H9 (cell line): Measurements from ENCODE around the gene ZNF836. TPM values are rescaled to one million over a fixed set of nuclear protein-coding genes. Genes with fewer than 3 reads are reported as not detected.
A peak's percentile ranks its signal among the peaks of the same experiment; 100 is the strongest.

Source experiments
- DNase-seq: peaks from one replicate; pipeline ENCODE4 v3.0.0-alpha.2; 2017
- H2AFZ ChIP-seq: one replicate; pipeline ENCODE4 v1.6.1; 2013; ENCODE audit warnings: mild to moderate bottlenecking, low read length, control low read depth, moderate library complexity
- H2AK5ac ChIP-seq: 2 replicates; pipeline ENCODE4 v1.6.1; 2013; ENCODE audit warnings: low read length, control low read depth, mixed read lengths; ENCODE audit not compliant: insufficient read length
- H2BK120ac ChIP-seq: one replicate; pipeline ENCODE4 v1.6.1; 2013; ENCODE audit warnings: low read depth, mild to moderate bottlenecking, low read length, control low read depth, inconsistent platforms; ENCODE audit not compliant: poor library complexity, severe bottlenecking
- H2BK12ac ChIP-seq: 2 replicates; pipeline ENCODE4 v1.6.1; 2013; ENCODE audit warnings: low read length, control low read depth, mixed read lengths, low read depth; ENCODE audit not compliant: insufficient read length
- H2BK15ac ChIP-seq: 2 replicates; pipeline ENCODE4 v1.6.1; 2013; ENCODE audit warnings: low read depth, low read length, control low read depth
- H2BK20ac ChIP-seq: one replicate; pipeline ENCODE4 v1.6.1; 2013; ENCODE audit warnings: low read depth, mild to moderate bottlenecking, low read length, control low read depth, inconsistent platforms; ENCODE audit not compliant: poor library complexity, severe bottlenecking
- H2BK5ac ChIP-seq: 2 replicates; pipeline ENCODE4 v1.6.1; 2013; ENCODE audit warnings: low read length, control low read depth, mixed read lengths; ENCODE audit not compliant: insufficient read length
- H3K14ac ChIP-seq: 2 replicates; pipeline ENCODE4 v1.6.1; 2013; ENCODE audit warnings: low read length, control low read depth; ENCODE audit not compliant: insufficient read depth
- H3K18ac ChIP-seq: 2 replicates; pipeline ENCODE4 v1.6.1; 2013; ENCODE audit warnings: low read depth, mild to moderate bottlenecking, mixed read lengths, low read length, control low read depth; ENCODE audit not compliant: insufficient read length
- H3K23ac ChIP-seq: 2 replicates; pipeline ENCODE4 v1.6.1; 2013; ENCODE audit warnings: low read length, control low read depth, mixed read lengths, low read depth; ENCODE audit not compliant: insufficient read length
- H3K23me2 ChIP-seq: 2 replicates; pipeline ENCODE4 v1.6.1; 2013; ENCODE audit warnings: low read depth, mild to moderate bottlenecking, mixed read lengths, low read length, control low read depth; ENCODE audit not compliant: insufficient read length, poor library complexity, severe bottlenecking
- H3K27ac ChIP-seq: 2 replicates; pipeline ENCODE4 v1.5.1; 2013; ENCODE audit warnings: low read length, control low read depth, mixed read lengths, low read depth; ENCODE audit not compliant: insufficient read length
- H3K27me3 ChIP-seq: 2 replicates; pipeline ENCODE4 v1.6.1; 2013; ENCODE audit warnings: low read length, control low read depth, inconsistent platforms; ENCODE audit not compliant: insufficient read depth
- H3K4ac ChIP-seq: 2 replicates; pipeline ENCODE4 v1.6.1; 2013; ENCODE audit warnings: low read depth, mild to moderate bottlenecking, control low read depth, inconsistent platforms, low read length, moderate library complexity
- H3K4me1 ChIP-seq: 2 replicates; pipeline ENCODE4 v1.6.1; 2013; ENCODE audit warnings: low read length, control low read depth, inconsistent platforms; ENCODE audit not compliant: insufficient read depth
- H3K4me2 ChIP-seq: 2 replicates; pipeline ENCODE4 v1.6.1; 2013; ENCODE audit warnings: low read length, control low read depth, mixed read lengths; ENCODE audit not compliant: insufficient read length, insufficient read depth
- H3K56ac ChIP-seq: 2 replicates; pipeline ENCODE4 v1.6.1; 2013; ENCODE audit warnings: low read depth, mild to moderate bottlenecking, mixed read lengths, low read length, control low read depth; ENCODE audit not compliant: insufficient read length
- H3K79me1 ChIP-seq: 2 replicates; pipeline ENCODE4 v1.6.1; 2013; ENCODE audit warnings: low read depth, mild to moderate bottlenecking, moderate library complexity, low read length, control low read depth, inconsistent platforms; ENCODE audit not compliant: insufficient read depth, poor library complexity, severe bottlenecking
- H3K79me2 ChIP-seq: 2 replicates; pipeline ENCODE4 v1.6.1; 2013; ENCODE audit warnings: low read length, control low read depth, inconsistent platforms; ENCODE audit not compliant: insufficient read depth
- H3K9ac ChIP-seq: 2 replicates; pipeline ENCODE4 v1.6.1; 2013; ENCODE audit warnings: low read length, control low read depth, mixed read lengths; ENCODE audit not compliant: insufficient read length; ENCODE audit errors: extremely low read depth
- H3K9me3 ChIP-seq: one replicate; pipeline ENCODE4 v1.6.1; 2013; ENCODE audit warnings: low read depth, low read length, inconsistent platforms; ENCODE audit not compliant: control insufficient read depth
- H3T11ph ChIP-seq: one replicate; pipeline ENCODE4 v1.6.1; 2013; ENCODE audit warnings: mild to moderate bottlenecking, low read length, control low read depth, inconsistent platforms
- H4K20me1 ChIP-seq: one replicate; pipeline ENCODE4 v1.6.1; 2013; ENCODE audit not compliant: control insufficient read depth, insufficient read length, insufficient read depth
- H4K5ac ChIP-seq: 2 replicates; pipeline ENCODE4 v1.6.1; 2013; ENCODE audit warnings: low read depth, mild to moderate bottlenecking, mixed read lengths, low read length, control low read depth; ENCODE audit not compliant: insufficient read length
- H4K8ac ChIP-seq: replicated peaks from 2 replicates; pipeline ENCODE4 v1.6.1; 2013; ENCODE audit warnings: low read length, control low read depth, mixed read lengths, low read depth; ENCODE audit not compliant: insufficient read length
- H4K91ac ChIP-seq: 2 replicates; pipeline ENCODE4 v1.6.1; 2013; ENCODE audit warnings: low read depth, mild to moderate bottlenecking, moderate library complexity, mixed read lengths, low read length, control low read depth; ENCODE audit not compliant: insufficient read length
- H3K27ac Mint-ChIP-seq, 3 experiments: 2 replicates in 2 of 3; 3 replicates in 1 of 3; pipeline ENCODE4 v1.8.0; 2020 to 2021; ENCODE audit warnings: mixed read lengths in 3 of 3, mild to moderate bottlenecking in 1 of 3, moderate library complexity in 1 of 3
- H3K27me3 Mint-ChIP-seq: 2 replicates; pipeline ENCODE4 v1.8.0; 2021; ENCODE audit warnings: low read depth, mild to moderate bottlenecking, moderate library complexity, mixed read lengths
- H3K36me3 Mint-ChIP-seq, 3 experiments: 2 replicates in 2 of 3; 3 replicates in 1 of 3; pipeline ENCODE4 v1.8.0; 2020 to 2021; ENCODE audit warnings: low read depth in 3 of 3, mixed read lengths in 3 of 3; ENCODE audit not compliant: insufficient read depth in 1 of 3
- H3K4me1 Mint-ChIP-seq, 2 experiments: 2 replicates each; pipeline ENCODE4 v1.8.0; 2020; ENCODE audit warnings: mixed read lengths in 2 of 2
- H3K4me3 Mint-ChIP-seq, 2 experiments: 2 replicates in 1 of 2; 3 replicates in 1 of 2; pipeline ENCODE4 v1.8.0; 2020 to 2021; ENCODE audit warnings: mild to moderate bottlenecking in 2 of 2, mixed read lengths in 2 of 2, moderate library complexity in 1 of 2
- H3K9me3 Mint-ChIP-seq, 2 experiments: 2 replicates in 1 of 2; 3 replicates in 1 of 2; pipeline ENCODE4 v1.8.0; 2020; ENCODE audit warnings: mild to moderate bottlenecking in 2 of 2, mixed read lengths in 2 of 2, moderate library complexity in 1 of 2
- CTCF ChIP-seq: fragments of 200-600 bp; sonication (generic); conservative IDR thresholded peaks from 3 replicates; pipeline ENCODE4 v1.8.0; 2021; ENCODE audit warnings: antibody characterized with exemption, mild to moderate bottlenecking
- WGBS: extraction: QIAGEN DNeasy Blood & Tissue Kit; methylation state at CpG from one replicate; pipeline ENCODE4 v1.1.7; 2013; ENCODE audit warnings: missing lambda C conversion rate, low lambda C conversion rate, mixed read lengths; ENCODE audit not compliant: insufficient read length; ENCODE audit errors: extremely low coverage; 5-methylcytosine and 5-hydroxymethylcytosine counted together
- total RNA-seq: library from RNA; stranded (reverse); gene quantifications from 2 replicates; pipeline ENCODE4 v1.2.1, GENCODE V29; 2021

The ZNF836 gene
- total RNA-seq, 1 experiment from 2014 or later, result 17.4 TPM

GRCh38 chr19:52197964-52198363 is 26.5 kb upstream of the ZNF836 start:
- Histone ChIP-seq H3K79me2 (peaks cover 28% of the 10 kb centered on the region; the same call in 1 of the 2 replicates), H2AFZ (no peak overlapping the region), H3K4ac (no peak overlapping the region), H3K23ac (no peak overlapping the region), H3K23me2 (no peaks in the 10 kb centered on the region), H3K4me2 (no peak overlapping the region), H4K8ac (no peak overlapping the region), H3K27ac (no peak overlapping the region), H2BK20ac (no peak overlapping the region), H2BK12ac (no peak overlapping the region), H3K18ac (no peak overlapping the region), H3K14ac (no peak overlapping the region), H4K5ac (no peak overlapping the region), H3K9me3 (no peaks in the 10 kb centered on the region), H3K79me1 (peaks cover 21% of the 10 kb centered on the region), H4K91ac (no peak overlapping the region), H2AK5ac (no peak overlapping the region), H2BK5ac (no peak overlapping the region), H3K4me1 (no peaks in the 10 kb centered on the region), H3K27me3 (no peaks in the 10 kb centered on the region), H2BK120ac (no peak overlapping the region), H3K56ac (no peak overlapping the region), H2BK15ac (no peak overlapping the region), H4K20me1 (peaks cover under 1% of the 10 kb centered on the region), H3T11ph (no peak overlapping the region), H3K9ac (no peak overlapping the region)
- WGBS, result no CpG with 5 or more reads among the region's 3 CpGs
- Mint-ChIP-seq H3K36me3 (peaks cover 33 to 64% (median 59%) of the 10 kb centered on the region in 3 experiments), H3K27me3 (no peaks in the 10 kb centered on the region), H3K9me3 (no peaks in the 10 kb centered on the region), H3K4me1 (peaks cover 14 to 21% of the 10 kb centered on the region in 2 experiments), H3K4me3 (no peak overlapping the region), H3K27ac (peak overlapping the region in 1 of 3 experiments; percentile 61; a peak in 1 of 7 replicates)
- DNase-seq, result no peak
- no peak for TF ChIP-seq CTCF
